ENCODE measurements around the gene SHC3.

GRCh38 chr9:89167788-89168187 lies 10.8 kb downstream of the SHC3 start:
- no peak for TF ChIP-seq REST (IDR thresholded peaks at IDR 0.05; ENCODE audit: low read depth)
- no peak for TF ChIP-seq MAX (IDR thresholded peaks at IDR 0.05)
- TF ChIP-seq FOXM1 (IDR thresholded peaks at IDR 0.05; ENCODE audit: borderline replicate concordance, low read depth) = no peak
- TF ChIP-seq TEAD4 (IDR thresholded peaks at IDR 0.05) = no peak

Data from Ishikawa (cell line).